Lower leg skin (tissue), 3 donors: ENCODE measurements around the gene GSTA5.

Source experiments
- POLR2A ChIP-seq, 2 donors: fragments of 450-650 bp; IDR thresholded peaks; one replicate each; pipeline ENCODE4 v1.6.1; 2016 to 2017; ENCODE audit warnings: antibody characterized with exemption in 2 of 2, mild to moderate bottlenecking in 1 of 2, moderate library complexity in 1 of 2
- TF ChIP-seq, protein P1 (sequence below), 3 donors: fragments of 450-650 bp; IDR thresholded peaks; one replicate each; pipeline ENCODE4 v1.5.1; 2016; ENCODE audit warnings: antibody characterized with exemption in 3 of 3, mild to moderate bottlenecking in 3 of 3, moderate library complexity in 2 of 3

DNA sequence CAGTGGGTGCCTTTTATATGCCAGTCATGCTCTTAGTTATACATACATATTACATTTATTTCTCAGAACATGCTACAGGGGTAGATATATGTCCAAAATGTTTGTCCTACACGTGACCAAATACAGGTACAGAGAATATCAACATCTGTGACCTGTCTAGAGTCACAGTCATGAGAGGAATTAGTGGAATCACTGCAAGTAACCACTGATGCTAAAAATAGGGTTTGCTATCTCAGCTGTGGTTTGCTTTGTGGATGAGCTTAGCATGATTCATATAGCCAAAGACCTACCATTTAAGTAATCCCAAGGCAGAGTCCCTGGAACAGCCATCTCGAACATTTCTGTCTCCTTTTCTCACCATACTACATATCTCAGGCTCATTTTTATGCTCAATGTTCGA is 36.6 kb upstream of the GSTA5 start:
- TF ChIP-seq, protein P1, sequence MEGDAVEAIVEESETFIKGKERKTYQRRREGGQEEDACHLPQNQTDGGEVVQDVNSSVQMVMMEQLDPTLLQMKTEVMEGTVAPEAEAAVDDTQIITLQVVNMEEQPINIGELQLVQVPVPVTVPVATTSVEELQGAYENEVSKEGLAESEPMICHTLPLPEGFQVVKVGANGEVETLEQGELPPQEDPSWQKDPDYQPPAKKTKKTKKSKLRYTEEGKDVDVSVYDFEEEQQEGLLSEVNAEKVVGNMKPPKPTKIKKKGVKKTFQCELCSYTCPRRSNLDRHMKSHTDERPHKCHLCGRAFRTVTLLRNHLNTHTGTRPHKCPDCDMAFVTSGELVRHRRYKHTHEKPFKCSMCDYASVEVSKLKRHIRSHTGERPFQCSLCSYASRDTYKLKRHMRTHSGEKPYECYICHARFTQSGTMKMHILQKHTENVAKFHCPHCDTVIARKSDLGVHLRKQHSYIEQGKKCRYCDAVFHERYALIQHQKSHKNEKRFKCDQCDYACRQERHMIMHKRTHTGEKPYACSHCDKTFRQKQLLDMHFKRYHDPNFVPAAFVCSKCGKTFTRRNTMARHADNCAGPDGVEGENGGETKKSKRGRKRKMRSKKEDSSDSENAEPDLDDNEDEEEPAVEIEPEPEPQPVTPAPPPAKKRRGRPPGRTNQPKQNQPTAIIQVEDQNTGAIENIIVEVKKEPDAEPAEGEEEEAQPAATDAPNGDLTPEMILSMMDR (IDR thresholded peaks at IDR 0.05): no peak
- TF ChIP-seq POLR2A (IDR thresholded peaks at IDR 0.05): no peak
